ENCODE measurements around the gene EFNA1. TPM values are rescaled to one million over a fixed set of nuclear protein-coding genes. Genes with fewer than 3 reads are reported as not detected.

Gene EFNA1
- polyA plus RNA-seq, 2 of the 4 experiments (the other 2 are of a cell fraction): 25.1 to 38.9 TPM

DNA sequence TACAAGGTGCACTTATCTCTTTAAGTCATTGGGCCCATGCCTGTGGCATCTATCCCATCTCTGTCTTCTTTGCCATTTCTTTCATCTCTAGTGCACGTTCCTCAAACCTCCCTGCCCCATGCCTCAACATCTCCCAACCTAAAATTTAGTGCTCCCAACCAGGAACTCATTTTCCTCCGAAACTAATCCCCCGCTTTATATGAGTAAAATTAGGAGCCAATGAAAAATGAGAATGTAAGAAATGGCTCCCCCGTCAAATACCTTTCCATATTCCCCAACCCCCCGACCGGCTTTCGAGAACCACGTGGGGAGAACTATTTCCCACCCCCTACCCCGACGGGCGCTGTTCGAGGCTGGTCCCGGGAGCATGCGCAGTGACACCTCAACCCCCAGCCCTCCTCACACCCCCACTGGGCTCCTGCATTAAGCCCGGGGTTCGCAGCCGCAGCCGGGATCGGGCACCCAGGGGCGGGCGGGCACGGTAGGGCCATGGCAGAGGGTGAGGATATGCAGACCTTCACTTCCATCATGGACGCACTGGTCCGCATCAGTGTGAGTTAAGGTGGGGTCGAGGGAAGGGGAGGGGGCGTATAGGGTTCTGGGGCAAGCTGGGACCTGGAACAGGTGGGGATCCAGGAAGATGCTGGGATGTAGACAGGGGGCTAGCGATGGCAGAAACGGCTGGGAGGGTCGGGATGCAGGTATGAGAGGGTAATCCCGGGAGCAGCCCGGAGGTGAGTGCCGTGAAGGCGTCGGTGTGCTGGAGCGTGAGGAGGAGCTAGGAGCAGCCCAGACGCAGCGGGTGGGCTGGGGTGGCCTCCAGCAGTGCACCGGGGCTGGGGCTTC, 46.0 kb downstream of the EFNA1 start, which contains the start of gene TRIM46:
TRIM46 (plus strand) TSS at position 372 of the 846 bp plus-strand sequence; CDS start at position 490, 118 bp downstream.
- peak within 1 kb of the TSS; percentile 80 for H3K4me3 ChIP-seq
- ChIA-PET POLR2A (interaction anchor here (0.8 to 4.4 kb wide), 8 partner anchors 20 to 110 kb away, joined by 3 to 54 read pairs (median 4); partner anchors contain the start of genes EFNA4 and SLC50A1), CTCF (interaction anchor here (0.7 to 15.2 kb wide), 32 partner anchors 8 to 213 kb away, joined by 3 to 384 read pairs (median 6); partner anchors contain the start of genes ADAM15, EFNA1, MTX1 and SLC50A1)
- TF ChIP-seq, protein P1, sequence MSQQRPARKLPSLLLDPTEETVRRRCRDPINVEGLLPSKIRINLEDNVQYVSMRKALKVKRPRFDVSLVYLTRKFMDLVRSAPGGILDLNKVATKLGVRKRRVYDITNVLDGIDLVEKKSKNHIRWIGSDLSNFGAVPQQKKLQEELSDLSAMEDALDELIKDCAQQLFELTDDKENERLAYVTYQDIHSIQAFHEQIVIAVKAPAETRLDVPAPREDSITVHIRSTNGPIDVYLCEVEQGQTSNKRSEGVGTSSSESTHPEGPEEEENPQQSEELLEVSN (IDR thresholded peaks at IDR 0.05; ENCODE audit: borderline replicate concordance, low read depth): peak; percentile 94
- TF ChIP-seq FOSL2 (IDR thresholded peaks at IDR 0.05) (no peak), FOSL2 (CRISPR knock-in tag; IDR thresholded peaks at IDR 0.05) (no peak), FOXS1 (CRISPR knock-in tag; IDR thresholded peaks at IDR 0.05) (0 out of 2 replicates have a peak, but pooled peaks have one; percentile 7), HOXB13 (CRISPR knock-in tag; IDR thresholded peaks at IDR 0.05; ENCODE audit: low read depth) (peak; percentile 50; the same call in 1 of the 2 replicates), FOSB (CRISPR knock-in tag; IDR thresholded peaks at IDR 0.05) (no peak), RFX5 (IDR thresholded peaks at IDR 0.05) (no peak), CEBPB (IDR thresholded peaks at IDR 0.05) (no peak), POLR2A (IDR thresholded peaks at IDR 0.05; ENCODE audit: low read length) (peak; percentile 21; the same call in 1 of the 2 replicates), JUN (IDR thresholded peaks at IDR 0.05) (0 out of 5 replicates have a peak, but pooled peaks of 1 of the 2 experiments have one; percentile 17), ZNF302 (CRISPR knock-in tag; IDR thresholded peaks at IDR 0.05) (no peak), CHD2 (IDR thresholded peaks at IDR 0.05; ENCODE audit: low read length, partially characterized antibody) (no peak), RNF2 (IDR thresholded peaks at IDR 0.05; ENCODE audit: borderline replicate concordance, low read depth) (no peak), NPAS2 (CRISPR knock-in tag; IDR thresholded peaks at IDR 0.05; ENCODE audit: borderline replicate concordance) (no peak), HEYL (CRISPR knock-in tag; IDR thresholded peaks at IDR 0.05) (no peak), BHLHE40 (IDR thresholded peaks at IDR 0.05; ENCODE audit: low read depth, low read length) (no peak)
- TF ChIP-seq, protein P2, sequence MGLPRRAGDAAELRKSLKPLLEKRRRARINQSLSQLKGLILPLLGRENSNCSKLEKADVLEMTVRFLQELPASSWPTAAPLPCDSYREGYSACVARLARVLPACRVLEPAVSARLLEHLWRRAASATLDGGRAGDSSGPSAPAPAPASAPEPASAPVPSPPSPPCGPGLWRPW (IDR thresholded peaks at IDR 0.05): no peak
- TF ChIP-seq, protein P3, sequence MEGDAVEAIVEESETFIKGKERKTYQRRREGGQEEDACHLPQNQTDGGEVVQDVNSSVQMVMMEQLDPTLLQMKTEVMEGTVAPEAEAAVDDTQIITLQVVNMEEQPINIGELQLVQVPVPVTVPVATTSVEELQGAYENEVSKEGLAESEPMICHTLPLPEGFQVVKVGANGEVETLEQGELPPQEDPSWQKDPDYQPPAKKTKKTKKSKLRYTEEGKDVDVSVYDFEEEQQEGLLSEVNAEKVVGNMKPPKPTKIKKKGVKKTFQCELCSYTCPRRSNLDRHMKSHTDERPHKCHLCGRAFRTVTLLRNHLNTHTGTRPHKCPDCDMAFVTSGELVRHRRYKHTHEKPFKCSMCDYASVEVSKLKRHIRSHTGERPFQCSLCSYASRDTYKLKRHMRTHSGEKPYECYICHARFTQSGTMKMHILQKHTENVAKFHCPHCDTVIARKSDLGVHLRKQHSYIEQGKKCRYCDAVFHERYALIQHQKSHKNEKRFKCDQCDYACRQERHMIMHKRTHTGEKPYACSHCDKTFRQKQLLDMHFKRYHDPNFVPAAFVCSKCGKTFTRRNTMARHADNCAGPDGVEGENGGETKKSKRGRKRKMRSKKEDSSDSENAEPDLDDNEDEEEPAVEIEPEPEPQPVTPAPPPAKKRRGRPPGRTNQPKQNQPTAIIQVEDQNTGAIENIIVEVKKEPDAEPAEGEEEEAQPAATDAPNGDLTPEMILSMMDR (IDR thresholded peaks at IDR 0.05): peak; percentile 27; the same call in 2 of the 3 replicates
- TF ChIP-seq, protein P4, sequence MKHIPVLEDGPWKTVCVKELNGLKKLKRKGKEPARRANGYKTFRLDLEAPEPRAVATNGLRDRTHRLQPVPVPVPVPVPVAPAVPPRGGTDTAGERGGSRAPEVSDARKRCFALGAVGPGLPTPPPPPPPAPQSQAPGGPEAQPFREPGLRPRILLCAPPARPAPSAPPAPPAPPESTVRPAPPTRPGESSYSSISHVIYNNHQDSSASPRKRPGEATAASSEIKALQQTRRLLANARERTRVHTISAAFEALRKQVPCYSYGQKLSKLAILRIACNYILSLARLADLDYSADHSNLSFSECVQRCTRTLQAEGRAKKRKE (CRISPR knock-in tag; IDR thresholded peaks at IDR 0.05; ENCODE audit: low read depth): 0 out of 2 replicates have a peak, but pooled peaks have one; percentile 60
- TF ChIP-seq, protein P5, sequence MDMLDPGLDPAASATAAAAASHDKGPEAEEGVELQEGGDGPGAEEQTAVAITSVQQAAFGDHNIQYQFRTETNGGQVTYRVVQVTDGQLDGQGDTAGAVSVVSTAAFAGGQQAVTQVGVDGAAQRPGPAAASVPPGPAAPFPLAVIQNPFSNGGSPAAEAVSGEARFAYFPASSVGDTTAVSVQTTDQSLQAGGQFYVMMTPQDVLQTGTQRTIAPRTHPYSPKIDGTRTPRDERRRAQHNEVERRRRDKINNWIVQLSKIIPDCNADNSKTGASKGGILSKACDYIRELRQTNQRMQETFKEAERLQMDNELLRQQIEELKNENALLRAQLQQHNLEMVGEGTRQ (IDR thresholded peaks at IDR 0.05): peak; percentile 37; the same call in 1 of the 2 replicates
- TF ChIP-seq, protein P6, sequence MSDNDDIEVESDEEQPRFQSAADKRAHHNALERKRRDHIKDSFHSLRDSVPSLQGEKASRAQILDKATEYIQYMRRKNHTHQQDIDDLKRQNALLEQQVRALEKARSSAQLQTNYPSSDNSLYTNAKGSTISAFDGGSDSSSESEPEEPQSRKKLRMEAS (IDR thresholded peaks at IDR 0.05): peak; percentile 88
- H3K4me1 ChIP-seq: peaks cover 21% of the 10 kb centered on the region
- peak within 1 kb of the TSS; percentile 93 to 99 for H3K27ac ChIP-seq
- H3K4me2 ChIP-seq: peak within 1 kb of the TSS; percentile 95
- peak; percentile 65 to 80 for DNase-seq (ENCODE audit: low read depth in 1 of 2, low spot score in 1 of 2)
- WGBS (ENCODE audit: missing lambda C conversion rate): 21% methylated on average over 23 of the region's 38 CpGs
- FAIRE-seq: no peak
- peak; percentile 22 to 43 for ATAC-seq
- no peaks in the 10 kb centered on the region for H3K9me3 ChIP-seq

Data from A549 (cell line).